ENCODE data around the gene FYCO1.

The FYCO1 gene

DNA sequence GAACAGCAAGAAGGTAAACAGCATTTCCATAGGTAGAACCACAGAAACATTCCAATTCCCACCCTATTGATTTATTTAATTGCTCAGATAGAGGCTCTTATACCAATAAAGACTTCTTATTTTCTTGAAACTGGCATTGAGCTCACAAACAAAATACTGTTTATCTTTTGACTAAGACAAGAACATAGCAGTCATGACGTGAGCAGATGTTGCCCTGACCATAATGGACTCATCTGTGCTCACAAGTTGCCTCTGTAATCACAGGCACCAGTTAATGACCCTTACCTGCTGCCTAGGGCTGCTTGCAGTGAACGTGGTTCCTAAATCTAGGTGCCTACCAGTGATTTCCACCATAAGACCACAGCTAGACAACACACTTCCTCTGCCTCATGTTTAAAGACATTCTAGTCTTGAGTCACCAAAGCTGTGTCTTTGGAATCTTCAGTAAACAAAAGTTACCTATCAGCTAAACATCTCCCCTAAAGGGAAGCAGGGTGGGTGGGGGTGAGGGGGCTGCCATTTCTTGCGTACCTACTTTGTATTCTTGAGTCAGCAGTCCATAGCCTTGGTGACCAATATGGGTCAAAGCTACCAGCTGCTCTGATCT is 2.1 kb downstream of the FYCO1 start:
- peak overlapping the region; percentile 65 for H3K27ac Mint-ChIP-seq
- H3K27me3 Mint-ChIP-seq, result peaks cover 8% of the 10 kb centered on the region
- peaks cover 75% of the 10 kb centered on the region for H3K4me1 Mint-ChIP-seq (ENCODE audit: low read depth)

DNA sequence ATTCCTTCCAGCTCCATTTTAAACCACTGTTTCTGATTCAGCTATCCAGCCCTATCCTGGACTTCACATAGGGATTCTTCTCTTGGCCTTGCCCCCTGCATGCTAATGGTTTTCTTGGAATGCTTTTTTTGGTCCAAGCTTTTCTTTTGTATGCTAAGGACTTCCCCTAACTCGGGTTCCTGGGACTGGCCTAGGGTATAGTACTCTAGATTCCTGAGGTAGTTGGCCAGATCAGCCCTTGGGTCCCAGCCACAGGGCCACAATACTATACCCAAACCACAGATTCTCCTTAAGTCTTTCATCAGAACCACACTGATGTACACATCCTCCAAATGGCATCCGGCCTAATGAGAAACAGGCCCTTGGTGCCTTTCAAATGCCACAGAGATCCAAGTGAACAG is 2.8 kb downstream of the FYCO1 start:
- Mint-ChIP-seq H3K4me3 (peak overlapping the region; percentile 37), H3K9me3 (no peaks in the 10 kb centered on the region), H3K36me3 (ENCODE audit: low read depth) (peaks cover 14% of the 10 kb centered on the region), H3K4me1 (ENCODE audit: low read depth) (peaks cover 82% of the 10 kb centered on the region), H3K27me3 (peaks cover 4% of the 10 kb centered on the region), H3K27ac (peak overlapping the region; percentile 65)

More for the DNA sequence above, 2.1 kb downstream of the FYCO1 start:
- H3K36me3 Mint-ChIP-seq (ENCODE audit: low read depth), result peaks cover 14% of the 10 kb centered on the region
- H3K9me3 Mint-ChIP-seq, result no peaks in the 10 kb centered on the region
- peak overlapping the region; percentile 52 for H3K4me3 Mint-ChIP-seq

DNA sequence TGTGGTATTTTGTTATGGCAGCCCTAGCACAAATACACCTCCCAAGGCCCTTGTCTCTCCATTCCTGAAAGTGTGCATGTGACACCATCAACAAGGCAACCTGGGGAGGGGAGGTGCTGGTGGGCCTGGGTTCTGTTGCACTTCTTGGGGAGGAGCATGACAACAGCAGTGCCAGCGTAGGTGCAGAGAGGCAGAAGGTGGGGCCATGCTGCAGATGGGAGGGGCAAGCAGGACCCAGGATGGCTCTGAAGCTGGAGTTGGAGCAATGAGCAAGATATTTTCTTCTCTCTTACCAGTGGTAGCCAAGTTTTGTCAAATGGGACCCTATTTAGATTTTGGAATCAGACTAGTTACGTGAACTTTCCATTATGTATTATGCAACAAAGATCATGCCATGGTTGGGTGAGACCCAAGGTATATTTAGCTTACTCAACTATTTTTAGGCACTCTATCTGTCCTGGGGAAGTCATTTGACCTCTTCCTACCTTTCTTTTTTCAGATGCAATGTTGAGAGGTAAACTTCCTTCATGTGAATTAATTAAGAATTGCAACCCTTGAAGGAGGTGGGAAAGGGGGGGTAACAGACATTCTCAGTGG is 3.4 kb downstream of the FYCO1 start:
- Mint-ChIP-seq H3K9me3 (no peaks in the 10 kb centered on the region), H3K4me3 (no peak overlapping the region), H3K27me3 (peaks cover 4% of the 10 kb centered on the region), H3K36me3 (ENCODE audit: low read depth) (peaks cover 14% of the 10 kb centered on the region), H3K27ac (peak overlapping the region; percentile 4), H3K4me1 (ENCODE audit: low read depth) (peaks cover 85% of the 10 kb centered on the region)

DNA sequence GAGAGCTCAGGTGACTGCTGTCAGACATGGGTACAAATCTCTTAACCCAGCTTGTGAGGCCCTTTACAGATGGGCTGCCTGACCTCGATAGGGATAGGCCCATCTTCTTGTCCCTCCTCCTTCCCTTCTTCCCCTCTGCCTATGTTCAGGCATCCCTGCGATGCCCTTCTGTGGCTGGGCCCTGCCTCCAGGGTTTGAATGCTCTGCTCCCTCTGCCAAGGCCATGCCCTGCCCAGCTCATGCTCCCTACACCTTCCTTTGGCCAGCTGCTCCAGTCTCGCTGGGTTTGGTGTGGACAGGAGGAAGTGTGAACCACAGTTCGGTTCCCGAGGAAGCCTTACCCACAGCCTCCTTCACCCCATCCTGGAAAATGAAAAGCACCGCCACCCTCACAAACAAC is 4.3 kb downstream of the FYCO1 start:
- Mint-ChIP-seq H3K27ac (peak overlapping the region; percentile 18), H3K27me3 (no peaks in the 10 kb centered on the region), H3K4me3 (peak overlapping the region; percentile 4), H3K4me1 (ENCODE audit: low read depth) (peaks cover 88% of the 10 kb centered on the region), H3K9me3 (no peaks in the 10 kb centered on the region), H3K36me3 (ENCODE audit: low read depth) (peaks cover 18% of the 10 kb centered on the region)

DNA sequence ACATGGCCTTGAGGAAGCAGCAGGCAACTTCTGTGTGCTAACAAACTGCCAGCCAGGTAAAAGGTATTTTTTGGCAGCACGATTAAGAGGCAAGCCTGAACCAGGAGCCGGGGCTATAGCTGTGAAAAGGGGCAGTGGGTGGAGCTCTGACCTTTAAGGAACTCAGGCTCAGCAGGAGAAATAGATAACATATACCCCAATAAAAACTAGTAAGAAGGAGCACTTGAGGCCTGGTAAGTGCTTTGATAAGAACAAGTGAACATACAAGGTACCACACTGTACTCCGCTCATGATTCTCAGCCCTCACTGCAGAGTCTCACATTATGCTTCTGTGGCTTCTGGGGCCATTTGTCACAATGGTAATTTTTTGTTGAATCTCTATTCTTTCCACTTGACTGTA is 5.4 kb downstream of the FYCO1 start:
- Mint-ChIP-seq H3K27ac (peak overlapping the region; percentile 43), H3K4me1 (ENCODE audit: low read depth) (peaks cover 81% of the 10 kb centered on the region), H3K4me3 (no peak overlapping the region), H3K9me3 (no peaks in the 10 kb centered on the region), H3K36me3 (ENCODE audit: low read depth) (peaks cover 20% of the 10 kb centered on the region), H3K27me3 (no peaks in the 10 kb centered on the region)

DNA sequence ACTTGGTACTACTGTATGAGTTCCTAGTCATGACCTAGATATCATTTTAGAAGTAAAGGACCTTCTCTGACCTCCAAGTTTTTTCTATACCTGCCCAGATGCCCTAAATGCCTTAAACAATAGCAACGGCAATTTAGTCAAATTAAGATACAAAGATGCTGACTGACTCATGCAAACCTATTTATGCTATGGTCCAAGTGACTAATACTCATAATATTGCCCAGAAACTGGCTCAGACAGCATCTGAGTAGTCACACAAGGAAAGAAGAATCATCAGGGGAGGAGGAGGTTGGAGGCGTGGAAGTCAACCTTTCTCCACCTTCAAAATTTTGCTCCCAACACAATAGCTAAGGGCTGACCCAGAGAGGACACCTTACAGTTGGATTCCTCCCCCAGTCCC is 6.8 kb downstream of the FYCO1 start:
- Mint-ChIP-seq H3K27me3 (no peaks in the 10 kb centered on the region), H3K27ac (no peak overlapping the region), H3K36me3 (ENCODE audit: low read depth) (peaks cover 32% of the 10 kb centered on the region), H3K4me3 (no peak overlapping the region), H3K4me1 (ENCODE audit: low read depth) (peaks cover 70% of the 10 kb centered on the region), H3K9me3 (no peaks in the 10 kb centered on the region)

DNA sequence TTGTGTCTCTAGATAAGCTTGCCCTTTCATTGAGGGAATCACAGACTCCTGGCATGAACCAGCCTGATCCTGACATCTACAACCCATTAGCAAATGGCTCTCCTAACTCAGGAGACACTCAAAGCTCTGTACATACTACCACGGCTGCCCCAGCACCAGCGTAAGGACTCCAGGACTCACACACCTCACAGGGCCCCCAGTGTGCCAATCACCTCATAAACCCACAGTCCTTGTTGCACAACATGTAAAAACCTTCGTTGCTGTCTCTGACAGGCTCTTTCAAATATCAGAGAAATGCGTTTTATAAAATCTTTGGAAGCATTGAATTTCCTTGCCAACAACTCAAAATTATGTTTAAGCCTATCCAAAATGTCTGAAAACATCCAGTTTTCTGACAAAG is 7.3 kb downstream of the FYCO1 start:
- Mint-ChIP-seq H3K36me3 (ENCODE audit: low read depth) (peaks cover 36% of the 10 kb centered on the region), H3K4me1 (ENCODE audit: low read depth) (peaks cover 65% of the 10 kb centered on the region), H3K9me3 (no peaks in the 10 kb centered on the region), H3K4me3 (no peak overlapping the region), H3K27ac (no peak overlapping the region), H3K27me3 (no peaks in the 10 kb centered on the region)

DNA sequence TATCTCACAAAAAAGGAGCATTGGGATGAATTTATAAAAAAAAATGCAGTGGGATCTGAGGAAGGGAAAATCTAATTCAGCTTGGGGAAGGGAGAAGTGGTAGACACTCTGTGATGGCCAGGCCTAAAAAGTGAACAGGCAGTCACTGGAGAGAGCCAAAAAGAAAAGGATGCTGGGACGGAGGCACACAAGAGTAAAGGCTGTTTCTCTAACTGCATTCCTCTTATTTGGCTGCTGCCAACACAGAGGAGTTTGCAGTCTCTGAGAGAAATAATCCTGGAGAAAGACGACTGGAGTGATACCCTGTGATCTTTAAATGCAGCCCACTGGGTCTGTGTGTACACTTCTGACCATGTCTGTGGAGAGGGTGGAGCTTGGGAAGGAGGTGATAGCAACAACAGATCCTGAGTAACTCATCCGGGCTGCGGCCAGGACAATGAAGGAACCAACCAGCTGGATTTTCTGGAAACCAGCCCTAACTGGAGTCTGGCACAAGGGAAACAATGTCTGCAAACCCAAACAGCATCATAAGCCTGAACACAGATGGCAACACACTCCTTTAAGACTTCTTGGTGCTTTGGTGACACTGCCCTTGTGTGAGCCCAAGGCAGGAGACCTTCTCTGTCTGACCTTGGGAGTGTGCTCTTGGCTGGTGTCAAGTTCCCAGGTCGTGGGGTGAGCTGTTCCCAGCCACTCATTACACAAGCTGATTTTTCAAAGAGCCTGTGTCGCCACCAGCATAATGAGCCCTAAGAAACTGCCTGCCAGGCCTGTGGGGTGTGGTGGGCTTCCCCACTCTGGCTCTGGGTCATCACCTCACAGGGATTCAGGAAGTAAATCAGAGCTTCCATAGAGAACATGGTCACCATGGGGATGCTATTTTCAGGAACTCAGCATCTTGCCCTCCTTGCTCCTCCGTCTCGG is 8.0 kb downstream of the FYCO1 start:
- Mint-ChIP-seq H3K36me3 (ENCODE audit: low read depth) (peaks cover 40% of the 10 kb centered on the region), H3K4me1 (ENCODE audit: low read depth) (peaks cover 58% of the 10 kb centered on the region), H3K4me3 (no peak overlapping the region)

DNA sequence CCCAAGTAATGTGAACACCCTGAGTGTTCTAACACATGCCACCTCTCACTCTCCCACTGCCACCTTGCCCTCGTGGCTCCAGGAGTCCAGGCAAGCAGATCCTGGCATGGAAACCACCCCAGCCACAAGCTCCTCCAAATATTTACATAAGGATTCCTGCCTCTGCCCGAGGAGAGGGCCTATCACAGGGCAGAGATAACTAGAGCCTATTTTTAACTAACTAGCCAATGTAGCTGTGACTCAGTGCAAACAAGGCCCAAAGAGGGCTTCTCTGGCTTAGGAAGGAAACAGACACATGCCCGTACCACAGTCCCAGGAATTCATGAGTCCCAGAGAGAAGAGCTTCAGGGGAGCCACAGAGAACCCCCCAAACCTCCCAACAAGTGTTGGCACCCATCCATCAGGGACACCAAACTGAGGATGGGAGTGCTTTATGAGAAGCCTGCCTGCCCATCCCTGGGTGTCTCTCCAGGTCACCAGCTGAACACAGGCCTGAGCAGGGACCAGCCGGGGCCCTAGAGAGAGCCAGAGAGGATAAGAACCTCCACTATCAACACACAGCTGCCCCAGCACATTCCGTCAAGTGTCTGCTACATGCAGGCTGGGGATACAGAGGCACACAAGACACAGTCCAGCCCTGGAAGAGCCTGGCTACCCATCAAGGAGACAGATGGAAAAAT is 9.2 kb downstream of the FYCO1 start:
- Mint-ChIP-seq H3K27me3 (no peaks in the 10 kb centered on the region), H3K27ac (no peak overlapping the region), H3K4me1 (ENCODE audit: low read depth) (peaks cover 57% of the 10 kb centered on the region), H3K36me3 (ENCODE audit: low read depth) (peaks cover 41% of the 10 kb centered on the region), H3K4me3 (no peak overlapping the region), H3K9me3 (no peaks in the 10 kb centered on the region)

More for the DNA sequence above, 8.0 kb downstream of the FYCO1 start:
- no peaks in the 10 kb centered on the region for H3K27me3 Mint-ChIP-seq
- H3K27ac Mint-ChIP-seq, result no peak overlapping the region
- H3K9me3 Mint-ChIP-seq, result no peaks in the 10 kb centered on the region

DNA sequence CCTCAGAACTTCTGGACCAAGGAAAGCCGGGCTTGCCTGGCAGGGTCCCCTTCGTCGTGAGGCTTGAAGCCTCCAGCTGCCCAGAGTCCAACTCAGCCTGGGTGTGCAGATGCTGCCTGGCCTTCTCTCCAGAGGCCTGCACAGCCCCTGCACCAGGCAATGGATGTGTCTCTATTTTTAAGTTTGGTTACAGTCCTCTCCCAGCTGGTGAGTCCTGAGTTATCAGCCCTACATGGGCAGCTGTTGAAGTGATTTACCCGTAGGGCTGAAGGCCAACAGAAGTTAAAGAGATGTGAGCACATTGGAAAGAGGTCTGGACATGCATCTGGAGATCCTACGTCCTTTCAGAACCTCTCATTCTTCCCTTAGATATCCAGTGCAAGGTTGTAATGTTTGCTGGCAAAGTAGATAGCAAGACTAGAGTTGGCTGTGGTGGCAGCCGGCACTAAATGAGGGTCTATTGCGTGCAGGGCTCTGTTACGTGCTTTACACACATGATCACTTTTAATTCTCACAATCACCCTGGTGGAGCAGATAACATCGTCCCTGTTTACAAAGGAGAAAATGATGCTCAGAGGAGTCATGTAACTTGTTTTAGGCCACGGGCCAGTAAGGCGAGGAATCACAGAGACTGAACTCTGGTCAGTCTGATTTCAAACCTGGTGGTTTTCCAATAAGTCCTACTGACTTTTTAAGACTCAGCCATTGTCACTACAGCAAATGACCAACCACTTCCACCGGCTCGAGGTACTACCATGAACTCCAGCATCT is 9.9 kb downstream of the FYCO1 start:
- H3K9me3 Mint-ChIP-seq, result no peaks in the 10 kb centered on the region
- peaks cover 57% of the 10 kb centered on the region for H3K4me1 Mint-ChIP-seq (ENCODE audit: low read depth)
- no peaks in the 10 kb centered on the region for H3K27me3 Mint-ChIP-seq
- H3K36me3 Mint-ChIP-seq (ENCODE audit: low read depth), result peaks cover 44% of the 10 kb centered on the region
- no peak overlapping the region for H3K4me3 Mint-ChIP-seq
- no peak overlapping the region for H3K27ac Mint-ChIP-seq

DNA sequence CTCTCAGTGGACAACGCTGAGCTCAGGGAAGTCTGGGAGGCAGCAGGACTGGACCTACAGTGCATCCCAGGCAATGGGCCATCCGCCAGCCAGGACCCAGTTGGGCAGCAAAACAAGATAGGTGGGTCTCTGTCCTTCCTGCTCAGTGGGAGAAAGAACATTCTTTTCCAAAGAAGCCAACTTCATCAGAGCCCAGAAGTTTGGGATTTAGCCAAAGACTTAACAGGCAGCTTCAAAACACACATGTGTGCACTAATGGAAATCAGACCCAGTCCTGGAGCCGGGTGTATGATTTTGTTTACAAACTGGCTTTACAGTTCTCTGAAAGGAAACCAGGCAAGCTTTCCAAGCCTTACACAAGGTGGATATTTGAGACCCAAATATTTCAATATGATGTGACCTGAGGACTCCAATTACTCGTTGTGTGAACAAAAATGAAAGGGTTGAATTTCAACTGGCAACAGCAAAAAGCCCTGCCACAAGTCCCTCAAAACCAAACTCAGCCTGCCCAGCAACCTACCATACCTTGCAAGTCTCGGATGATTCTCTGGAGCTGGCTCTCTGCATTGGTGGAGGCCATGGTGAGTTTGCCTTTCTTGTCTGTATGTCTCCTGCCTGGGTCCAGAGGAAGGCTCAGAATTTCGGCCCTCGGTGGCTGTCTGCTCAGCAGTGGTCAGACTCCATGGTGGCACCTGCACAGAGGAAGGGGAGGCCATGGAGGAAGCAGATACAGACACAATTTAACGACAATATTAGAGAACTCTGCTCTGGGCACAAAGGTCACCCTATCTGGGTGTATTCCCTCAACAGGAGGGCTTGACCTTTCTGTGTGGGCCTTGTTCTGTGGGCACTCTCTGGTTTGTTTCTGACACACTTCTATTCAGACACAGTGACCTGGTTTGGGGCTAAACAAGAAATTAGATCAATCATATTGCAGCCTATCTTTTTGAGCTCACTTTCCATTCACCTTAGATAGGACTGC is 11.0 kb downstream of the FYCO1 start:
- H3K4me3 Mint-ChIP-seq, result no peak overlapping the region
- H3K4me1 Mint-ChIP-seq (ENCODE audit: low read depth), result peaks cover 57% of the 10 kb centered on the region
- H3K27me3 Mint-ChIP-seq, result no peaks in the 10 kb centered on the region
- no peaks in the 10 kb centered on the region for H3K9me3 Mint-ChIP-seq
- H3K36me3 Mint-ChIP-seq (ENCODE audit: low read depth), result peaks cover 42% of the 10 kb centered on the region
- no peak overlapping the region for H3K27ac Mint-ChIP-seq

DNA sequence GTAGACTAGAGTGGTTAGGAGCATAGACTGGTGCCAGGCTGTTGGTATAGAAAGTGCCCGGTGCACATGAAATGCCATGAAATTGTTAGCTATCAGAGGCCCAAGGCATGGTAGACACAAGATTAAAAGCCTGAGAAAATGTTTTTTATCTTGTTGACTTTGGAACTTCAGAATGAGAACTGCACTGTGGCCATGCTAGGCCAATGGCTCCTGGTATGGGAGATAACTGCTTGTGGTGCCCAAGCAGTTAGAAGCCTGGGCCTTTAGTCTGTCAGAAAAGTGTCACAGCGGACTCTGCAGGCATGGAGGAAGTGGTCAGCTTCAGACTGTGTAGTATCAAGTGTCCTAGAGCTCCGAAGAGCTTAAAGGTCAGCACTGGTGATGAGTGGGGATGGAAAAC is 11.9 kb downstream of the FYCO1 start:
- Mint-ChIP-seq H3K4me1 (ENCODE audit: low read depth) (peaks cover 57% of the 10 kb centered on the region), H3K9me3 (no peaks in the 10 kb centered on the region), H3K4me3 (no peak overlapping the region), H3K27me3 (no peaks in the 10 kb centered on the region), H3K36me3 (ENCODE audit: low read depth) (peaks cover 49% of the 10 kb centered on the region), H3K27ac (no peak overlapping the region)

DNA sequence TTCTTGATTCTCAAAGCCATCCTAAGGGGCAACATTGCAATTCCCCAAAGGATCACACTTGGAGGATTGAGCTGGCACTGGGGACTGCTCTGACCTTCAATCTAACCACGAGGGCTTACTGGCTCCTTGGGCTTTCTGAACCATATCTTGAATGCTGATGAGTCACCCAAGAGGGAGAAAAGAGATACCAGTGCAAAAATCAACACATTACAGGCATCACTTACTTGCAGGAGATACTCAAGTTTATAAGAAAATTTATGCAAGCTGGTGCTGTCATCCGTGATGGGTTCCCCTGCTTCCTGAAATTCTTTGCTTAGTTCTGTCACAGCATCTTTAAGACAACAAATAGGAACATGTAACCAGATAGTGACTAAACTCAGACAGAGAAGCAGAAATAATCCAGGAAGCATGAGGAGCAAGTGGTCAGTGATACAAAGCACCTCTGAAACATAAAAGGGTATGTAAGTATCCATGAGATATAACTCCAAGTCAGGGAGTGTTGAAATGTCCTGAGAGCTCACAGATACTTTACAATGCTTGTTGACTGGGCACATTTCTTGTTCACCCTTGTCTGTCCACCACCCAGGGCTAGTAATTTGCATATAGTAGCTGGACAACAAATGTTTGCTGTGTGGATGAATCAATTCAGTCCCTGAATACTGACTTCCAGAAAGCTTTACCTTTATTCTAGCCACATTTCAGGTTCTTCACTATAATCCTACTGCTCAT is 14.1 kb downstream of the FYCO1 start:
- H3K4me3 Mint-ChIP-seq, result peak overlapping the region; percentile 60
- H3K9me3 Mint-ChIP-seq, result no peaks in the 10 kb centered on the region
- H3K4me1 Mint-ChIP-seq (ENCODE audit: low read depth), result peaks cover 60% of the 10 kb centered on the region
- H3K36me3 Mint-ChIP-seq (ENCODE audit: low read depth), result peaks cover 64% of the 10 kb centered on the region
- H3K27me3 Mint-ChIP-seq, result no peaks in the 10 kb centered on the region
- peak overlapping the region; percentile 58 for H3K27ac Mint-ChIP-seq

All from stimulated activated naive CD8-positive, alpha-beta T cell treated with anti-CD3 and anti-CD28 coated beads, Interleukin-15, Interleukin-2, amounts not matched to agents 100 ng/mL and 50 ng/mL, for 24 hours (primary cell).